Right atrium auricular region (tissue), 2 donors: Measurements from ENCODE around the gene RNF175. TPM values are rescaled to one million over a fixed set of nuclear protein-coding genes. Genes with fewer than 3 reads are reported as not detected.
A peak's percentile ranks its signal among the peaks of the same experiment; 100 is the strongest.

Source experiments
- DNase-seq: peaks from one replicate; pipeline ENCODE4 v3.0.0-alpha.2; 2019; ENCODE audit warnings: low spot score
- H3K27ac ChIP-seq, 2 donors: fragments of 200-600 bp; sonication (generic); 1 replicate in 1 of 2; 2 replicates in 1 of 2; pipeline ENCODE4 v1.5.1; 2016 to 2019
- H3K27me3 ChIP-seq, 2 donors: fragments of 200-600 bp; sonication (generic); one replicate each; pipeline versions ENCODE4 v1.5.1 to v1.6.0; 2017 to 2019
- H3K36me3 ChIP-seq: fragments of 200-600 bp; sonication (generic); one replicate; pipeline ENCODE4 v1.5.1; 2016
- H3K4me1 ChIP-seq, 2 donors: fragments of 200-600 bp; sonication (generic); one replicate each; pipeline versions ENCODE4 v1.5.1 to v1.6.0; 2017 to 2019
- H3K4me3 ChIP-seq, 2 donors: fragments of 200-600 bp; sonication (generic); 1 replicate in 1 of 2; 2 replicates in 1 of 2; pipeline ENCODE4 v1.5.1; 2017 to 2019; ENCODE audit warnings: mild to moderate bottlenecking in 1 of 2, moderate library complexity in 1 of 2
- H3K9me3 ChIP-seq, 2 donors: fragments of 200-600 bp; sonication (generic); one replicate each; pipeline ENCODE4 v1.5.1; 2019
- total RNA-seq, 2 donors: library from RNA; depleted of rRNA; stranded (reverse); fragments of >200 nt; gene quantifications; one replicate each; pipeline ENCODE4 v1.1.0, GENCODE V29; 2016
- TF ChIP-seq, protein P1 (sequence below), 2 donors: fragments of 200-600 bp; sonication (generic); IDR thresholded peaks; one replicate each; pipeline ENCODE4 v1.5.1; 2019; ENCODE audit warnings: antibody characterized with exemption in 2 of 2

The RNF175 gene
- total RNA-seq, 2 donors from 2014 or later, result 5.3 to 10.2 TPM

DNA sequence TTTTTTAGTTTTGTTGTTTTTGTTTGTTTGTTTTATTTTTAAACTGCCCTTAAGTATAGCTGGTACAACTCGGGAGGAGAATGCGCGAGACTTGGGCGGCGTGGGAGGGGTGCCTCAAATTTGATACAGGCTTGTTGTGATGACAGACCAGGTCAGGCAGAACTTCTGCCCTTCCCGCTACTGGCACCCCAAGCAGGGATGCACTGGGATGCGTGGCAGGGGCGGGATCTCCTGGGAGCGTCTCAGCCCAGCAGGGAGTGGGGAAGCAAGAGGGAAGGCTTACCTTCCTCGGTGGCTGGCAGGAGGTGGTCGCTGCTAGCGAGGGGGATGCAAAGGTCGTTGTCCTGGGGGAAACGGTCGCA lies 28.2 kb upstream of the RNF175 start:
- H3K27ac ChIP-seq, result no peak overlapping the region
- DNase-seq, result no peak
- TF ChIP-seq, protein P1, sequence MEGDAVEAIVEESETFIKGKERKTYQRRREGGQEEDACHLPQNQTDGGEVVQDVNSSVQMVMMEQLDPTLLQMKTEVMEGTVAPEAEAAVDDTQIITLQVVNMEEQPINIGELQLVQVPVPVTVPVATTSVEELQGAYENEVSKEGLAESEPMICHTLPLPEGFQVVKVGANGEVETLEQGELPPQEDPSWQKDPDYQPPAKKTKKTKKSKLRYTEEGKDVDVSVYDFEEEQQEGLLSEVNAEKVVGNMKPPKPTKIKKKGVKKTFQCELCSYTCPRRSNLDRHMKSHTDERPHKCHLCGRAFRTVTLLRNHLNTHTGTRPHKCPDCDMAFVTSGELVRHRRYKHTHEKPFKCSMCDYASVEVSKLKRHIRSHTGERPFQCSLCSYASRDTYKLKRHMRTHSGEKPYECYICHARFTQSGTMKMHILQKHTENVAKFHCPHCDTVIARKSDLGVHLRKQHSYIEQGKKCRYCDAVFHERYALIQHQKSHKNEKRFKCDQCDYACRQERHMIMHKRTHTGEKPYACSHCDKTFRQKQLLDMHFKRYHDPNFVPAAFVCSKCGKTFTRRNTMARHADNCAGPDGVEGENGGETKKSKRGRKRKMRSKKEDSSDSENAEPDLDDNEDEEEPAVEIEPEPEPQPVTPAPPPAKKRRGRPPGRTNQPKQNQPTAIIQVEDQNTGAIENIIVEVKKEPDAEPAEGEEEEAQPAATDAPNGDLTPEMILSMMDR (IDR thresholded peaks at IDR 0.05), result no peak
- H3K36me3 ChIP-seq, result no peaks in the 10 kb centered on the region
- peaks cover 10 to 28% of the 10 kb centered on the region in 2 donors for H3K27me3 ChIP-seq
- H3K4me1 ChIP-seq, result peaks cover 0 to 45% of the 10 kb centered on the region in 2 donors
- peak overlapping the region in 1 of 2 donors; percentile 40 for H3K4me3 ChIP-seq
- no peaks in the 10 kb centered on the region for H3K9me3 ChIP-seq

DNA sequence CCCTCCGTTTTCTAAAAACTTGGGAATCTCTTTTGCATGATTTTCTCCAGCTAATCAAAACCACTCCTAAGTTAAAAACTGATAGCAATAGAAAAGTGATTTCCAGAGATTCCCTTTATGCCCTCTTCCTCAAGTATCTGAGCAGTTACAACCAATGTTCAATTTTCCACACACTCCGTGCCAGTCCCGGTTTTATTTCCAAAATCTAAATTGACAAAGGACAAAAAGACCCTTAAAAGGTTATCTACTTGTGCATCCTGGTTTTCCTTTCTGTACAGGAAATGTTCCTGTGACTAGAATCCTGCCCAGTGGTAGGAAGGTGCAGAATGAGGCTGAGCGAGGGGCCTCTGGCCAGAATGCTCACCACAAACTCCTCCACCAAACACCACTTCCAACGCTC lies 27.8 kb upstream of the RNF175 start:
- Histone ChIP-seq H3K4me3 (no peak overlapping the region), H3K4me1 (peaks cover 0 to 41% of the 10 kb centered on the region in 2 donors), H3K9me3 (no peaks in the 10 kb centered on the region), H3K27me3 (peaks cover 10 to 28% of the 10 kb centered on the region in 2 donors), H3K27ac (no peak overlapping the region), H3K36me3 (no peaks in the 10 kb centered on the region)
- TF ChIP-seq, protein P1 (IDR thresholded peaks at IDR 0.05), result no peak
- no peak for DNase-seq

DNA sequence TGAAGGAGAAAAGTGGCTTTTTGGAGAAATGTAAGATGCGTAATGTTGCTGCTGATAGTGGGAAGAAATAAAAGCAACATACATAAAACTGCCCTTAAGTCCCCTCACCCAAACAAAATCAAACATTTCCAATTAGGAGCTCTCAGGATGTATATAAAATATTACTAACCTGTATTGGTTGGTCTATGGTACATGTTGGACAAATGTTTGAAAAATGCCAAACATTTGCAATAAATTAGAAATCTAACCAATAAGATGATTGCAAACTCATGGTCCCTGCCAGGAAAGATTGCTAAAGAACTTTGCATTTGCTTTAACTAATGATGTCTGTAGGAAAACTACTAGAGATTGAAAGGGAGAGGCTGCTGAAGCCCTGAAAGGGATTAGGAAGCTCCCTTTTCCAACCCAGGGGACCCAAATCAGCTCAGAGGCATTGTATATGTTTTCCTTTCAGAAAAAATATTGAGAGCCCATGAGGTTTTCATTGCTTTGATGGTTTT lies 27.3 kb upstream of the RNF175 start:
- no peak overlapping the region for H3K27ac ChIP-seq
- H3K9me3 ChIP-seq, result no peaks in the 10 kb centered on the region
- H3K4me1 ChIP-seq, result peaks cover 0 to 36% of the 10 kb centered on the region in 2 donors
- TF ChIP-seq, protein P1 (IDR thresholded peaks at IDR 0.05), result no peak
- H3K27me3 ChIP-seq, result peaks cover 10 to 28% of the 10 kb centered on the region in 2 donors
- no peaks in the 10 kb centered on the region for H3K36me3 ChIP-seq
- no peak overlapping the region for H3K4me3 ChIP-seq
- DNase-seq, result no peak

DNA sequence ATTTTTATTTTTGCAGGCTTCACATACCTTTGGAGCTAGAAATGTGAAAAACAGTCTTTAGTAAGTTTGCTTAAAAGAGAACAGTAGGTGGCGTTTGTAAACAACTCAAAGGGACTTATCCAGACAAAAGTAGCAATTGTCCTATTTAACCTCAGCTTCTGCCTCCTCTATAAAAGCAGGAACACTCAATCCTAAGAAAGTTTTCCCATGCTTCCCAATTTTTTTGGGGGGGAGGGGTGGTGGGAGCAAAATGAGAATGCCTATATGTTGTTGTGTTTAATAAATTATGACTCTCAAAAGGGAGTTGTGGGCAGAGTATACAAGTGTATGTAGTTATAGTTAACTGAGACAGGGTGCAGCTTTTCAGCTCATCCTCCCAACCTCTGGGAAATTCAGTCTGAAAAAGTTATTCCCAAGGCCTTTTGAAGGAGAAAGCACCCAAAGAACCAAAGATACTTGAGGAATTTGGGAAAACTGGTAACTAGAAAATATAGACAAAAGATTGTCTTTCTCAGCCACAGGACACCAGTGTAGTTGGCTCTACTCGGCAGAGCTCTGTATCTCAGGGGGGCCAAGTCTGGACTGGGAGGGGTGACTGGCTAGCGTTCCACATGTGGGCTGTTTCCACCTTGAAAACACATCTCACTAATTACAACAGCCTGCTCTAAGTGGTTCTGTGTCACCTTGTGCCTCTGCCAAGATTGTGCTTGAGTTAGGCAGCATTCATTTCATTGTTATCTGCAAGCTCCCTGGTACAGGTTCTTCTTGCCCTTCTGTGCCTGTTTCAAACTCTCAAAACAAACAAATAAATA lies 26.3 kb upstream of the RNF175 start:
- peaks cover 10 to 21% of the 10 kb centered on the region in 2 donors for H3K27me3 ChIP-seq
- no peaks in the 10 kb centered on the region for H3K36me3 ChIP-seq
- peaks cover 0 to 26% of the 10 kb centered on the region in 2 donors for H3K4me1 ChIP-seq
- no peaks in the 10 kb centered on the region for H3K9me3 ChIP-seq
- no peak for DNase-seq
- TF ChIP-seq, protein P1 (IDR thresholded peaks at IDR 0.05), result peak in 1 of 2 donors; percentile 54
- H3K4me3 ChIP-seq, result no peak overlapping the region
- no peak overlapping the region for H3K27ac ChIP-seq

DNA sequence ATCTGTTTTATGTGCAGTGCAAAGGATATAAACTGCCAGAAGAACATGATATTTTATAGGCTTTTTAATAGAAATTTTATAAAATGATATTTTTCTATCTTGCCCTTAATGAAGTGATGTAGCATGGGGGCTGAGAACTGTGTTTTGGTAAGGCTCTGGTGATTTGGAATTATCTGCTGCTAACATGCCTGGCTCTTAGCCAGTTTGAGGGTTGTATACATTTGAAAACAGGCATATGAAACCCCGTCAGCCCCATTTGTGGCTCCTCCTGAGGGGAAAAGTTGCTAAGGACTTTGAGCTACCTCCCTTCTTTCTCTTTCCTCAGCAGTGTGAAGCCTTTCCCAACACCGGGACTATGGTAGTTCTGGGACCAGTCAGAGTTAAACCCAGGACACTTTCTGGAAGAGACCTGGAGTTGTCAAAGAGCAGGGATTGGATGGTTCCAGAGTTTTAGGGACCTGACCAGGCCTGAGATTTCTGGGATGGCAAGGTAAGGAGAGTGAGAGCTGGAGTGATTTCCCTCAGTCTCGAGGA lies 24.4 kb upstream of the RNF175 start:
- H3K4me1 ChIP-seq, result peaks cover 0 to 11% of the 10 kb centered on the region in 2 donors
- peaks cover 0 to 4% of the 10 kb centered on the region in 2 donors for H3K27me3 ChIP-seq
- DNase-seq, result no peak
- no peaks in the 10 kb centered on the region for H3K9me3 ChIP-seq
- H3K4me3 ChIP-seq, result no peak overlapping the region
- TF ChIP-seq, protein P1 (IDR thresholded peaks at IDR 0.05), result no peak
- H3K36me3 ChIP-seq, result no peaks in the 10 kb centered on the region
- no peak overlapping the region for H3K27ac ChIP-seq
